NCI-H1092 treated with DMSO at 0.1 percent for 48 hours (cell line): ENCODE data around the gene TFF3.

Experiments used
- DNase-seq: peaks from one replicate; lab custom pipeline; 2025; lab: John Stamatoyannopoulos, UW

The TFF3 gene

GRCh38 chr21:42266971-42267556 lies 48.1 kb downstream of the TFF3 start:
- no peak for DNase-seq

- no peak for DNase-seq
Observed at GRCh38 chr21:42265231-42265812, 49.9 kb downstream of the TFF3 start.

- no peak for DNase-seq
Observed at GRCh38 chr21:42264245-42265195, 50.7 kb downstream of the TFF3 start.

- DNase-seq: no peak
Observed at GRCh38 chr21:42263591-42264131, 51.5 kb downstream of the TFF3 start.

- DNase-seq: peak; percentile 5
Observed at GRCh38 chr21:42262831-42263231, 52.4 kb downstream of the TFF3 start.

GRCh38 chr21:42261829-42262200 lies 53.4 kb downstream of the TFF3 start:
- DNase-seq: peak; percentile 25
